ENCODE results near the gene SEMA3B.
A peak's percentile ranks its signal among the peaks of the same experiment; 100 is the strongest.
"Not testable (repeated sequence)": the region's sequence is repeated elsewhere in the genome, so short reads cannot be mapped to it uniquely, and the experiment has no call there.

The SEMA3B gene

DNA sequence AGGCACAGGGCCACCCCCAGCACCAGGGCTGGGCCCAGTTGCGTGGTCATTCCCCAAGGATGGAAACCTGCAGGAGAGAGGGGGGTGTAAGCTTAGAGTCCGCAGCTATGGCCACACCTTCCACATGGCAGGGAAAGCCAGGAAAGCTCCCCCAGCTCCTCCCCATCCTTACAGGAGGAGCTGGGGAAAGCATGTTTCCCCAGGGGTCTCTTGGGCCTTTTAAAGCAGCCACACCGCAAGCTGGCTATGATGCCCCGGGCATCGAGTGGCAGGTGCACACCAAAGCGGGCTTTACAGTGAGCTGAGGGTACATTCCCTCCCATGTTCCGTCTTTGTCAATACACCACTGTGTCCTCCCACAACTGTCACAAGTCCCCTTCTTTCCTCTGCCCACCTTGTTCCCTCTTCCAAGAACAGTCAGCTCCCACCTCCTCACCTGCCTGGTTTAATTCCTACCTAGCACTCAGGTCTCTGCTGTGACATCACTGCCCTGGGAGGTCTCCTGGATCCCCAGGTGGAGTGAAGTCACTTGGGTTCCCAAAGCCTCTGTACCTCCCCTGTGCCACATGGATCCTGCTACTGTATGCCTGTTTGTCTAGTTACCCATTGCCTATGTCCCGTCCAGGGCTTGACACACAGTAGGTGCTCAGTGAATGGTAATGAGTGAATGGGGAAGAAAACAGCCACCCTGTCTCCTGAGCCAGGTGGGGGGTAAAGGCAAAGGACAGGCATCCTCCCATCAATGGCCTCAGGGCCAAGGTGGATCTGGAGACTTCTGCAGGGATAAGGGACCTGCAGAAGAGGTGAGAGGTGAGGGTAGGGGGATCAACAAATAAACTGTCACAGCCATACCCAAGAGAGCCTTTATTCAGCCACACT, 26.8 kb downstream of the SEMA3B start:
- DNase-seq = no peak

DNA sequence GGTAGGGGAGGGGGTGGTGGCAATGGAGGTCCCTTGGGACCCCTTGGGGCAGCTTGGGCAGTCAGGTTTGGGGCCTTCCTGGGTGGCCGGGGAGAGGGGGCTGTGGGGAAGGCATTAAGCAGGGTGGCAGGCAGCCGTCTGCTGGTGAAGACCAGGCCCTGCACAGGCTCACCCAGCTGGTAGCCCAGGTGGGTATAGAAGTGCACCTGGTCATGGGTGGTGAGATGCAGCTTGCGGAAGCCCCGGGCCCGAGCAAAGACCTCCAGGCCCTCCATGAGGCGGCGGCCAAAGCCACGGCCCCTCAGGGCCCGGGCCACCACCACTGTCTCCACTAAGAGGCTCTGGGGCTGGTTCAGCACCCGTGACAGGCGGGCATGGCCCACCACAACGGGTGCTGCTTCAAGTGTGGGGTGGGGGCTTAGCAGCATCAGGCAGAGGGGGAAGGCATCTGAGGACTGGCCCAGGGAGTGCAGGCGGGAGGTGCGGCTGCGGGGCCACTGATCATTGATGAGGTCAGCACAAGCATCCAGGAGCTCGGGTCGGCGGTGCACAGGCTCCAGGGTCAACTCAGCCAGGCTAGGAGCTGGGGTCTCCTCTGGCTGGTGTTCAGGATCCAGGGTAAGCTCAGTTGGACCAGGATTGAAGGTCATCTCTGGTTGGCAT, 27.9 kb downstream of the SEMA3B start:
- DNase-seq = no peak

DNA sequence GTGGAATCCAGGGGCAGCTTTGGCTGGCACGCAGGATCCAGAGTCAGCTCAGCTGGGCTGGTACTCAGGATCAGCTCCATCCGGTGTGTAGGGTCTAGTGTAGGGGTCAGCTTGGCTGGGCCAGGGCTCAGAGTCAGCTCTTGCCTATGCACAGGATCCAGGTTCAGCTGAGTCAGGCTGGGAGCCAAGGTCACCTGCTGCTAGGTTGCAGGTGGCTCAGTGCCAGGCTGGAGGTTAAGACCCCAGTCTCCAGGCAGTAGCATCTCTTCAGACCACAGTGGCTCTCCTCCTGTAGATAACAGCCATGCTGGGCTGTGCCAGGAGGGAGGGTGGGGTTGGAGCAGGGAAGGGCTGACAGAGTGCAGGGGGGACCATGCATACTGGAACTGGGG, 28.4 kb downstream of the SEMA3B start:
- DNase-seq = no peak

DNA sequence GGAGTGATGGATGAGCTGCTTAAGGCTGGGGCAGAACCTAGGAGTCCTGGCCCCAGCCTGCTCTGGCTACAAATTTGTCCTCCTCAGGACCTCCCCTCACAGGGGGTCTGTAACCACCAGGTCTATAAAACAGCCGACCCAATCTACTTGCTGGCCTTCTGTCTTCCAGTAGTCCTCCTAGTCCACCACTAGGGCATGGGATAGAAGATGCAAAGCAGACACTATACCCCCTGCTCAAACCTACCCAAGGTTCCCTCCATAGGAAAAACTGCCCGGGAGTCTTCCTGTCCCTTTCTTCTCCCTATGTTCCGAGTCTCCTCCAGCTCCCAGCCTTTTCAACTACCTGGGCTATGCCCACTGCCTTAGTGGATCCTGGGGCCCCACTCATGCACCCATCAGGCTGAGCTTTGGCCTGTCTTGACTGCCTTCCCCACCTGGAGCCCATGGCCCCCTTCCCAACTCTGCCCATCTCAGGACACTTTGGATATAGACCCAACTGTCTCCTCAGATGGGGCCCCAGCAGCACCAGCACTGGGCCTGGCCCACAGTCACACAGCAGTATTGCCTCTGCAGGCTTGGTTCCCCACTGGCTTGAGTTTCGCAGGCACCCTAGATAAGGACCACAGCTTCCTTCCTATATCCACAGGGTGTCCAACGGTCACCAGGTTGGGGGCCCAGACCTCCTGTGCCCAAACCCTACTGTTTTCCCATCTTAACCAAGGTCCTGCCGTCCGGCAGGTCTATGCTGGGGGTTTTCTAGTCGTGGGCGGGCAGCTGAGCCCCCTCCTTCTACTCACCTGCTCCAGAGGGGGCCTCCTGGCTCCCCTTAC, 29.2 kb downstream of the SEMA3B start:
- DNase-seq = no peak

DNA sequence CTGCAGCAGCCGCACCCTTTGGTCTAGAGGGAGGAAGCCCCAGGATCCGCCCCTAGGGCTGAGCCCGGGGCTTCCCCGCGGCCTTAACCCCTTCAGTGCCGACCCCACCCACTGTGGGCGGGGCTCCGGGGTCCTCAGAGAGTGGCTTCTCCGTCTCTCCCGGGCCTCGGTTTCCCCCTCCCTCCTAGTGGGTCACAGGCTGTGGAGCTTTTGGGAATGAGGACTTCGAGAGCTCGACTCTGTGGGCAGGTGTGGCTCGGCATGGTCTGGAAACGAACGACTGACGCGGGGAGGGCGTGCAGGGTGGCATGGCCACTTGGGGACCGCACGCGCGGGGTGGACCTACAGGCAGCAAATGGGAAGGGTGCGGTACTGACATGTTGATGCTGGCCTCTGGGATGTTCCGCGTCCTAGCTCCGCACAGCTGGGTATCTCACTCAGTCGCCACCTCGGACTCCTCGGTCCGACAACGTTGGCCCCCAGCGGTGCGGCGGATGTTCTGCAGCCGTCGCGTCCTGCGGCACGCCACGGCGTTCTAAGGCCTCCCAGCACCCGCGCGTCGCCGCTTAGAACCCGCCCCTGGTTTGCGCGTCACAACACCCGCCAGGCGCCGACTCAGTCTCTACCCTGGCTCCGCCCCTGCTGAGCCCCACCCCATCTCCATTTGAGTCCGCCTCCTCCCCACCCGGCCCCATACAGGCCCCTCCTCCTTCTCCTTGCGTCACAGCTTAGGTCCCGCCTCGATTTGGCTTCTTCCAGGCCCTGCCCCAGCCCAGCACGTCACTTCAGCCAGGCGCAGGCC, 30.1 kb downstream of the SEMA3B start, which contains the start of the genes HYAL3 and NAA80:
Gene HYAL3 (minus strand): TSS at position 570 of the 802 bp plus-strand sequence. CDS start 3,803 bp downstream, outside the sequence.
Gene NAA80 (minus strand): TSS at position 570 of the 802 bp plus-strand sequence. CDS start 1,942 bp downstream, outside the sequence.
- peak; percentile 86 for DNase-seq

DNA sequence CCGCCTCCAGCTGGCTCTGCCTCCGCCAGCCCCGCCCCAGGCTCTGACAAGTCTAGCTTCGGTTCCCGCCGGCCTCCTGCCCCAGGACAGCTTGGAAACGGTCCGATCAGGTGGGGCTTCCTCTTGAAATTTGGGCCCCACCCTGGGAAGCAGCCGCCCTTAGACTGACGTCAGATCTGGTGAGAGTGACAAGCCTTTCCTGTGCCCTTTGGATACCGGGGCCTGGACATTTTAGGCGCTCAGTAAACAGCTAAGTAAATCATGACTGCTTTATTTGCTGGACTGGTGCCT, 30.6 kb downstream of the SEMA3B start:
- no peak for DNase-seq

DNA sequence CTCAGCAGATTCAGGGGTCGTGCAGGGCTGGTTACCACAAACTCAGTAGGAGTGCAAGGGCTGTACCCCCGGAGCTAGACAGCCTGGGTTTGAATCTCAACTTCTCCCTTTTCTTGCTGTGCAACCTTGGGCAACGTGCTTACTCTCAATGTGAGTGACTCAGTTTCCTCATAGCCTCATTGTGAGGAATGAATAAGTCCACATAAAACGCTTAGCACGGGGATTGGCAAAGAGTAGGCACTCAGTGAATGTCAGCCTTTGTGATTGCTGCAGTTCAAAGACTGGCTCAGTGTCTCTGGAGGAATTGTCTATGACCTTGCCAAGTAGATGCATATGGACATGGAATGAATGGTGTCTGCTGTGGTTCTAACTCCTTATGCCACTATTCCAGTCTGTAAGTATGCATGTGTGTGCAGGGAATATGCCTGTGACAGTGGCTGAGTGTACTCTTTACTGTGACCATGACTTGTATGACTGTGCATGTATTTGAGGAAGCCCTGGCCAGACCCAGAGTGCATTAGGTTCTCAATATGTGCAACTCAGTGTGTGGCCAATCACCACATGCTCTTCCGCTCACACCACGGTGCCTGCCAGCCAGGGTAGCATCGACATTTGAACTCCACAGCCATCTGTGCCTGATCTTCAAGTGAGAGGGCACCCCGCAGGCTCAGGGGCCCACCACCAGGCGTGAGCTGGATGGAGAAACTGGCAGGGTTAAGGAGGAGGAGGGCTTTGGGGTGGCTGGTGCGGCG, 31.2 kb downstream of the SEMA3B start:
- DNase-seq = no peak

DNA sequence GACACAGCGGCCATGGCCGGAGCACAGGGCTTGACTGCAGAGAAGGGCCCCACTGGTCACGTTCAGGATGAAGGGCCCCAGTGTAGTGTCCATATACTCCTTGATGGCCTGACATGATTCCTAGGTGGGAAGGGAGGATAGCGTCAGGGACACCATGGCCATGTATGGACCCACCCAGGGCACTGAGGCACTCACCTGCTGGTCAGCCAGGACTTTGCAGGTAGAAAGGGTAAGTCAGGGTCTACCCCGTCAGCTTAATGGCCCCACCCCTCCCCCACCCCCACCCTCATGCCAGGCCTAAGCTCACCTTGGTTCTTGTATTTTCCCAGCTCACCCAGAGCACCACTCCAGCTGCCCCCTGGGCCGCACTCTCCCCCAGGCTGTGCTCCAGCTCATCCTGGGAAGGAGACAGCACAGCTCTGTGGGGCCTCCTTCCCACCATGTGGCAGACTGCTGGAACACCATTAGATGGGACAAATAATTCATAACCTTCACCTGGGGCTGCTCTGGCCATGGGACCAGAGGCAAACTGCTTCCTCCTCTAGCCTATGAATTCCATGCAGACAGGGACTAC, 31.8 kb downstream of the SEMA3B start:
- no peak for DNase-seq

DNA sequence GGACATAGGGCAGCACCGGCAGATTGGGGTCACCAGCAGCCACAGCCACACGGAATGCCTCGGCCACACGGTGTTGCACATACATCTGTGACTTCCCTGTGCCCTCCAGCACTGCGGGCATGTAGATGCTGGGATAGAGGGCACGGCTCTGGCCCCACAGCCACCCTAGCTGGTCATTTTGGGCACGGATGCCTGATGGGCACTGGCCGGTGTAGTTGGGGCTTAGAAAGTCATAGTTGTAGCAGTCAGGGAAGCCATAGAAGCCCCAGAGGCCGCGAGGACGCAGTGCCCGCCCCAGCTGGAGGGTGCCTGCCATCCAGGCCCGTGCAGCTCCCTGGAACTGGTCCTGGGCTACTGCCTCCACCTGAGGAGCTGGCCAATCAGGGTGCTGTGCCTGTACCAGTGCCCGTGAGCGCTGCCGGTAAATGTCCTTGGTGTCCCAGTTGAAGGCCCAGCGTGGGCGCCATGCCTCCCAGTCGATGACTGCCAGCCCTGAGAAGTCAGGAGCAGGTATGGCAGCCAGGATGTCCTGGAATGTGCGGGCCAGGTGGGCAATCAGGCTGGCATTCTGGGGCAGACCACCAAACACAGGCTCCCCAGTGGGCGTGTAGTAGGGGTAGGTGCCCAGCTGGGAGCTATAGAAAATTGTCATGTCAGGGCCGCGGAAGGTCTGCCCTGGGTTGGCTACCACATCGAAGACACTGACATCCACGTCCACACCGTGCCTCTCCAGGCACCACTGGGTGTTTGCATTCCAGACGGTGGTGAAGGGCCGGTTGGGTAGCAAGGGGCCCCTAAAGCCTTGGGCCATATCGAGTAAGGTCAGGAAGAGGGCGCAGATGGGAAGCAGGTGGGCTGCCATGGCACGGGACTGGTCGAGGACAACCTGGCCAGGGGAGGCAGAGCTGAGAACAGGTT, 33.4 kb downstream of the SEMA3B start:
- DNase-seq = no peak

DNA sequence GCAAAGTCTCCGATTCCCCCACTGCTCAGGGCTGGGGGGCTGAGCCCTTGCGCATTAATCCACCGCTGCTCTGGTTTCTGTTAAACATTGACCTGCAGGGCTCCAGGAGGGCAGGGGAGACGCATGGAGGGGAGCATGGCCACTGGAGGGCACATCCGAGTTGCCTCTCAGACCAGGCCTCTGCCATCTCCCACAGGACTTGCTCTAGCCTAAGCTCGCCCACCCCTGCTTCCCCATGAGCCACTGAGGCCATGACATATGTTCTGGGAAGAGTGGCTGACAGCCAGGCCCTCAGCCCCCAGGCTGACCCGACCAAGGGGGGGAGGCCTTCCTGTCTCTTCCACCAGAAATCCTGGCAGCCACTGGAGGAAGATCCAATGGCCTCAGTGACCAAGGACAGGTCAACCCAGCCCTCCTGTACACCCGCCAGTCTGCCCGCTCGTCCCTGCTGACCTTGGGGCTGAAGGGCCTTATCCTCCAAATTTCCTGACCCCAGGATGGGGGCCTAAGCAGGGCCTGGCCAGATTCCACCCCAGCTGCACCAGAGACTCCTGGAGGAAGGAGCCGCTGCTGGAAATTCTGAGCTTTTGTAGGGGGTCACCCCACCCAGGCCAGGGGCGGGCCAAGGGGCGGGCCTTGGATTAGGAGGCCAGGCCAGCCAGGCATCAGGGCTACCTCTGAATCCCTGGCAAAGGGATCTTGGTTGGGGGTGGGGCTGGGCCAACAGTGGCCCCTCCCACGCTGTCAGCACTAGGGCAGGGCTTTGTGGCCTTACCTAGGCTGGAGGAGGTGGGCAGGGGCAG, 34.3 kb downstream of the SEMA3B start, which contains the start of gene HYAL1:
Gene HYAL1 (minus strand): TSS at position 562 of the 803 bp plus-strand sequence. CDS start 618 bp downstream, outside the sequence.
- no peak for DNase-seq

DNA sequence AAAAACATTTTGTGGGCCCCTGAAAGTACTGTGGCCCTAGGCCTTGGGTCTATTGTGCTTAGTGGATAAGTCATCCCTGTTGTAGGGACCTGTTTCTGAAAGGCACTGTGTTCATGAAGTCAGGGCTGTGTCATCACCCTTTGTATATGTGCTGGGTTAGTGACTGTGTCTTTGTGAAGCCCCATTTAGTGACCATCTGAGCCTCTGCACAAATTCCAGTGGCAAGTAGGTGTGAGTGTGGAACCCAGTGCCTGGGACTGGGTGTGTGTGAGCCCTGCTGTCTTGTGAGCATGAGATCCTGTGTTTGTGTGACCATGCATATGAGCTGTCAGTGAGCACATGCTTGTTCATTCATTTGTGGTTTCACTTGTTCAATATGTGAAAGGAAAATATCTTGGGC, 35.7 kb downstream of the SEMA3B start:
- no peak for DNase-seq

DNA sequence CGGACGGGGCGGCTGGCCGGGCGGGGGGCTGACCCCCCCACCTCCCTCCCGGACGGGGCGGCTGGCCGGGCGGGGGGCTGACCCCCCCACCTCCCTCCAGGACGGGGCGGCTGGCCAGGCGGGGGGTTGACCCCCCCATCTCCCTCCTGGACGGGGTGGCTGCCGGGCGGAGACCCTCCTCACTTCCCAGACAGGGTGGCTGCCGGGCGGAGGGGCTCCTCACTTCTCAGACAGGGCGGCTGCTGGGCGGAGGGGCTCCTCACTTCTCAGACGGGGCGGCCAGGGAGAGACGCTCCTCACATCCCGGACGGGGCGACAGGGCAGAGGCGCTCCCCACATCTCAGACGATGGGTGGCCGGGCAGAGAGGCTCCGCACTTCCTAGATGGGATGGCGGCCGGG, 43.1 kb downstream of the SEMA3B start:
- DNase-seq = not testable (repeated sequence)

DNA sequence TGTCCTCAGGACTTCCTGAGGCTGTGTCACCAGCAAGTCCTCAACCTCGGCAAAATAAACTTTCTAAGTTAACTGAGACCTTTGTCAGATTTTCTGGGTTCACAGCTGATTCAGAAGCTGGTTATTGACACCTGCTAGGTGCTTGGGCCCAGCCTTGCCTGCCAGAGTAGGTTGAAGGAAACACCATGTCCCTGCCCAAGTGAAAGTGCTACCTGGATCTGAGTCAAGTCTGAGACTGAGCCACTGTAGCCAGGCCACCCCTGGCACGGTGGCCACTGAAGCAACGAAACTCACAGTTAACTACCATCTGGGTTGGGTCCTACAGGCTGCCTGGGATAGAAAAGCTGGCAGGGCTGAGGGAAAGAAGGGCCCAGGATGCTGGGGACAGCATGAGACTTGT, 45.4 kb downstream of the SEMA3B start:
- no peak for DNase-seq

DNA sequence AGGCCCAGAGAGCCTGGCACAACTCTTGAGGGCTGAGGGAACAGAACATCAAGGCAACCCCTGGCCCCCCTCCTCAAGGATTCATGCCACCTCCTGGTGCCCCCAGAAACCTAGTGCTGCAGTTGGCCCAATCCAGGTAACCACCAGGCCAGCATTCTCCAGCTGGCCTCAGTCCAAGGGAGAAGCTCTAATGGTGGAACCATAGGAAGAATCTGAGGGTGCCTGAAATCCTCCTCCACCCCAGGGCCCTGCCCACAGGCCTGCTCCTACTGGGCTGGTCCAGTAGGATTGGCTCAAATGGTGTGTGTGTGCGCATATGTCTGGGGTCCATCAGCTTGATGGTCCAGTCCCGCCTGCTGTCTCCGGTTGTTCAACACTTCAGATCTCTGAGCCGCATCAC, 45.9 kb downstream of the SEMA3B start:
- no peak for DNase-seq

DNA sequence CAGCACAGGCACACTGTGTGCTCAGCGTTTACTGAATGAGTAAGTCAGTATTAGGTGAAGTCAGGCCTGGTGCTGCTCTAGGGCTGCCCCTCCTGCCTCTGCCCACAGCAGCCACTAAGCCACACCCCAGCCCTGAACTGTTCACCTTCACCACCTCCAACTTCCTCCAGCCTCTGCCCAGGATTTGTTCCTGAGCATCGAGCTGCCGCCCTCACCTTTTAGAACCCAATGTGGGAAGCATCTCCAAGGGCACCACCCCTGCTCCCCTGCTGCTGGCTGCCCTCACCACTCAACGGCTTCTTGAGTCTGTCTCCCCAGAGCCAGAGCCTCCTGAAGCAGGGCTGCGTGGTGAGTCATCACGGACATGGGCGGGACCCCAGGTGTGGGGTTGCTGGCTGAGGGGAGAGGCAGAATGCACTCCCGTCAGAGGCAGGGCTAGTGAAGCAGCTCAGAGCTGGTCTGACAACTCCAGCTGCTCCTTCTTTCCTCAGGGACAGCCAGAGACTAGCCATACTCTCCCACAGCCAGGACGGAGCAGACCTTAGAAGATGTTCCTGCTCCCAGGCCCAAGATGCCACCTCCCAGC, 47.8 kb downstream of the SEMA3B start:
- no peak for DNase-seq

DNA sequence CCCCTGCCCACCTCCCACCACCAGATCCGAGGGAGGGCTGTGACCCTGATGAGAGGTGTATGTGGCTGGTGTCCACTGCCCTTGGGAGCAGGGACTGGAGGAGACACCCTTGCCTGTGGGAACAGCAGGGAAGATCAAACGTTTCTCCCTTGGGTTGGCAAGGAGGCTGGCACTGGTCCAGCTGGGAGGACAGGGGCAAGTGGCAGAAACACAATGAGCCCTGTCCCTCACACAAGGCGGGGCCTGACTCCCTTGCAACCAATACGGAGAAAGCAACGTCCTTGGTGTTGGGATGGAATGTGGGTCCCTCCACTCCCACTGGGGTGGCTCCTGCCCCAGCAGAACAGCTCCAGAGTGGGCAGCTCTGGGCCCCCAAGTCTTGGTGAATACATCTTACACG, 48.4 kb downstream of the SEMA3B start:
- no peak for DNase-seq

DNA sequence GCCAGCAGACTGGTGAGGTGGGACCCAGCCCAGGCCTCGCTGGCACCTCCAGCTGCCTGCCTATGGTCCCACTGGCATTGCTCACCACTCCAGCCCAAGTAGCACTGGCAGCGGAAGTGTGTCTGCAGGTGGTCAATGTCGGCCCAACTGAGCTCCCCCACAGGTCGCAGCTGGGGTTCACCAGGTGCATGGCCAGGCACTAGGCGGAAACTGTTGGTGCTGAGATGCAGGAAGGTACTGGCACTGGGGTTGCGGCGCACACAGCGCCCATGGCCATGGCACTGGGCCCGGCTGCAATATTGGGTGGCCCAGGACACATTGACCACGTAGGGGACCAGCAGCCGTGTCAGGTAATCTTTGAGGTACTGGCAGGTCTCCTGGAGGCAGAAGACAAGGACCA, 49.2 kb downstream of the SEMA3B start:
- no peak for DNase-seq

DNA sequence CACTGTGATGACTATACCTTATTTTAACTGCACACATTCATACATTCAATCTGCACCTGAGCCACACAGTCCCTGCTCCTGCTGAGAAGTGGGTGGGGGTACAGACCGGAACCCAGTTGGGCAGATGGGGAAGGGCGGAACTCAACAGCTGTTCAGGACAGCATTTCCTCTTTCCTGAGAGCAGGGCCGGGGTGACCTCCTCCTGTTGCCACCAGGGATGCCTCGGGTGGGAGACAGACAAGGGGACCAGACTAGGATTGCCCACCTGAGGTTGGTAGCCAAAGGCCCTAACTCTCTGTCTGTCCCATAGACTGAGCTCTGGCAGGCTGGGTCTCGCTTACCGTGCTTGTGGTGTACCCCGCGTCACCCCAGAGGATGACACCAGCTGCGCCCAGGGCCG, 49.7 kb downstream of the SEMA3B start:
- DNase-seq = no peak
